ENCODE results near the gene AGA.

Gene AGA

GRCh38 chr4:177441803-177442622, at the start of gene AGA:
Gene AGA (minus strand): TSS chr4:177442437. CDS start chr4:177442375, 62 bp downstream.
- H3K27ac ChIP-seq = peak within 1 kb of the TSS; percentile 88
- TF ChIP-seq ZFX (IDR thresholded peaks at IDR 0.05) (peak; percentile 66; the same call in 1 of the 2 replicates), CTCF (conservative IDR thresholded peaks at IDR 0.05) (no peak)

GRCh38 chr4:177492022-177492421, 49.8 kb upstream of the AGA start:
- H3K27ac ChIP-seq = no peak overlapping the region
- TF ChIP-seq ZFX (IDR thresholded peaks at IDR 0.05) (no peak), CTCF (conservative IDR thresholded peaks at IDR 0.05) (no peak)

- no peak overlapping the region for H3K27ac ChIP-seq
- no peak for TF ChIP-seq ZFX (IDR thresholded peaks at IDR 0.05)
- TF ChIP-seq CTCF (conservative IDR thresholded peaks at IDR 0.05) = no peak
Observed at GRCh38 chr4:177490769-177491168, 48.5 kb upstream of the AGA start.

GRCh38 chr4:177489471-177490246, 47.4 kb upstream of the AGA start:
- TF ChIP-seq ZFX (IDR thresholded peaks at IDR 0.05) (no peak), CTCF (conservative IDR thresholded peaks at IDR 0.05) (no peak)
- H3K27ac ChIP-seq = no peak overlapping the region

GRCh38 chr4:177487977-177488376, 45.7 kb upstream of the AGA start:
- no peak for TF ChIP-seq ZFX (IDR thresholded peaks at IDR 0.05)
- TF ChIP-seq CTCF (conservative IDR thresholded peaks at IDR 0.05) = no peak
- H3K27ac ChIP-seq = no peak overlapping the region

GRCh38 chr4:177485528-177485927, 43.3 kb upstream of the AGA start:
- TF ChIP-seq ZFX (IDR thresholded peaks at IDR 0.05) (no peak), CTCF (conservative IDR thresholded peaks at IDR 0.05) (no peak)
- H3K27ac ChIP-seq = no peak overlapping the region

- H3K27ac ChIP-seq = no peak overlapping the region
- TF ChIP-seq CTCF (conservative IDR thresholded peaks at IDR 0.05) (no peak), ZFX (IDR thresholded peaks at IDR 0.05) (no peak)
Observed at GRCh38 chr4:177484613-177485021, 42.4 kb upstream of the AGA start.
